GM19395 (cell line): ENCODE measurements around the gene PLN.

ENCODE experiments used
- ATAC-seq: cut with Tn5 transposase; IDR thresholded peaks from one replicate; pipeline ENCODE4 v1.9.1; 2021; ENCODE audit warnings: mild to moderate bottlenecking, moderate library complexity; ENCODE audit not compliant: unreplicated experiment

Gene PLN

DNA sequence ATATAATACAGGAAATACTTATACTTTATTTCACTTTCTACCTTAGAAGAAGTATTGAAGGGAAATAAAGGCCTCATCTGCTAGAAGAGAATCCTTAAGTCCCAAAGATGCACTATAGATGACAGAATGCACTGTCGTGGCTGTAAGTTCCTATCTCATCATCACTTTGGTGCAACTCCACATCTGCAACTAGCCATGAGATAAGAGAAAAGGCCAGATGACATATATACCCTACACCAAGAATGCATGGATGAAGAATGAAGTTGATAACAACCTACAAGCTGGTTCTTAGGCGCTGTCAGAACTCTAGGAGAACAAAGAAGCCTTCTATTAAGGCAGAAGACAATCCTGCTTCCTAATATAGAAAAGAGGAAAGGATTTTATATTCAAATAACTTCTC is 11.6 kb upstream of the PLN start:
- no peak for ATAC-seq

DNA sequence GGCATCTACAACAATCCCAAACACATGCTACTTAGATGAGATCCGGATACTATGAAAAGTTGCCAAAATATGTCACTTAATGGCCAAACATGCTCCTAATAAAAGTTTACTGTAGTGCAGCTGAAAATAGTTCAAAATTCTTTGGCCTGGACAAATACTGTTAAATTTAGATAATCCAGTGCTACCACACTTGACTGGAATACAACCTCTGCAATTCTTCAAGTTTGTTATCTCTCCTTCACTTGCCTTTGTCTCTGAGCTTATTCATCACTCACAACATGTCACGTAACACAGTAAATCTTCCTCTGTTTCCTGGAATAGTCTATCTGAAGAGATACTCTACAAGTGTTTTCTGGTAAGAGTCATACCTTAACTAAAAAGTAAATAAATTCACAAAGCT is 10.5 kb upstream of the PLN start:
- no peak for ATAC-seq

DNA sequence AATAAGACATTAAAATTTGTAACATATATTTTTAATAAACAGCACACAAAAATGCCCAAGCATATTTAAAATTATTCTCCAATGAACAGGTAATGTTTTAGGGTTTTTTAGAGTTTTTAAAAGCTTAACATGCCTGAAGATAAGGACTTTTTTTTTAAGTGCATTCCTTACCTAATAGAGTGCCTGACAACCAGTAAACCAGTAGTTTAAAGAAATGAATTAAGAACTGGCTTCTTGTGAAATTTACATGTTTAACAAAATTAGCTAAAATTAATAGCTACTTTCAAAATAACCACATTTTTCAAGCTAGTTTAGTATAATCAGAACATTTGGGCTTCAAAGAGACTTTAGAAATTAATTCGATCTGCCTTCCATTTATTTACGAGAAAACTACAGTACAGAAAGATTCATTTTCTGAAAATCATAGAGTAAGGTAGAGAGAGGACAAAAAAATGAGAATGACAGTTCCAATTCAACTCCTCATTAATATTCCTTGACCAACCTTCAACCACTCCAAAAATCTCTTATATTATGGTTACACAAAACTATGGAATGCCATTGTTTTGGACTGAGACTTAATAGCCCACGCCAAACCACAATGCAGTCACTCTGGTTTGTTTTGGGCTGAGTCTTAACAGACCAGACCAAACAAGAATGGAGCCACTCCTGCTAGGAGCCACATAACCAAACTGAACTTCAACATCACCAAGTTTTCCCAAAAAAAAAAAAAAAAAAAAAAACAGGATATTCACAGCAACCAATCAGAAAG is 5.7 kb upstream of the PLN start:
- no peak for ATAC-seq

DNA sequence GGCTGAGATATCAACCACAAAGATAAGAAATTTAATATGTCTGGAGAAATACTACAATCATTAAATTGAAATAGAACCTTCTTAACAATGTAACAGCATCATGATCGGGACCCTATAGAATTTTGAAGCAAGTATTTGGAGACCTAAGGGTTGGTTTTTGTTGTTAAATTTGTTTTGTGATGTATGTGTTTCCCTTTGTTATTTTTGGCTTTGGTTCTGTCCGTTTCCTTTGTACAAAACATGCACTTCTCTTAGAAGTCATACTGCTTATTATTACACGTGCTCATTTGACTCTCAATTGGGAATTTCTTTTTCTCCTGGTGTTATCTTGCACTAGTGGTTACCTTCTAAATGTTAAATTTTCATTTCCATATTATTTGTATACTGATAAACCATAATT is 4.0 kb upstream of the PLN start:
- ATAC-seq: no peak

DNA sequence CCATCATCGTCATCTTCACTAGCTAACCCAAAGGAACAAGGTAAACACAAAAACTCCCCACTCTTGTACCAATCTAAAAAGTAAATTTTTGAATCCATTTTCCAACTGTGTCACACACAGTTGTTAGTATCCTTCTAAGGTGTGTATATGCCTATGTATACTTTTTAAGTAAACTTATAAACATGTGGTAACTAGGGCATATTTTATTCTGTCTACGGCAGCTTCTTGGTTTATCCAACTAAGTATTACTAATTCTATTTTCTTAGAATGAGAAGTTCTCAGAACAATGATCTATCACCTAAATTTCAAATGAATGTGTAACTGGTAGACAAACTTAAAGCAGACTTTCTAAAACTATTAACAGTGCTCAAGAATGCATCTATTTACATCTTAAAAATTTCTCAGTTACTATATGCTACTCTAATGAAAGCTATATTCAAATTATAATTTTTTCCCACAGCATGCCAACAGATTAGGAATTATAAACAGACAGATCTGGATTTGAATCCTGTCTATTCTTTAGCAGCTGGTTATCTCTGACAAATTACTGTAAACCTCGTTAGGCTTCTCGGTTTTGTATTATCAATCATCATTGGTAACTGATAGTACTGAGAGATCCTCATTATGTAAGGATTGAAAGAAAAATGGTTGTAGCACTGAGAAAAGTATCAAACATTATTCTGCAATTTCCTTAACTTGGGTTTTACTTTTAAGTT is 1.8 kb upstream of the PLN start:
- ATAC-seq: no peak

DNA sequence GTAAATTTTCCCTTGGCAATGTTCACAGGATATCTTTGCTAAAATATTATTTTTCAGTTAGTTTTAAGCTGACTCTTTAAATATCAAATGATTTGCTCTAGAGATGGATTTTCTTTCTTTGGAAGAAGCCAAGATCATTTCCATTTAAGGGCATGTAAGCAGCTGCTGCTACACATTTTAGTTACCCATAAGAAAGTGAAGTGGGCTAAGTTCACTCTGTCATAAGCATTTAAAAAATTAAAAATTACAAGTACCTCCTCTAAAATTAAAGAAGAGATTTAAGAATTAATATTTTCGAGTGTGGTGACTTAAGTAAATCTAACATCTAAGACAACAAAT is 1.2 kb upstream of the PLN start:
- ATAC-seq: no peak

DNA sequence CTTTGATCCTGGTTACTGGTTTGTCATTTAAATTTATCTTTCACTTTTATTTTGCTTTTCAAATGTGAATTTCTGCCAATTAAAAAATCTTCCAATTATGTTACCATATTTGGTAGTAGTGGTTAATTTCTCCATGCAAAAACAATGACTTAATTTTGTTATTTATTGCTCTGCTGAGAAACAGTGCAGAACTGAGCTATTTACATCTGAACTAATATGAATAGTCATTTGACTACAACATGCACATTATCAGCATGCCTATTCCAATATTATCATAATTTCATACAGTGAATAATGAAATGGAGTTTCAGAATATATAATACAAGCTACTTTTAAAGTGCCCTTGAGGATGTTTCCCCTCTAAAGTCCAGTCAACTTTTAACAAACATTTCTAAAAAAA is 517 bp downstream of the PLN start:
- ATAC-seq: no peak

DNA sequence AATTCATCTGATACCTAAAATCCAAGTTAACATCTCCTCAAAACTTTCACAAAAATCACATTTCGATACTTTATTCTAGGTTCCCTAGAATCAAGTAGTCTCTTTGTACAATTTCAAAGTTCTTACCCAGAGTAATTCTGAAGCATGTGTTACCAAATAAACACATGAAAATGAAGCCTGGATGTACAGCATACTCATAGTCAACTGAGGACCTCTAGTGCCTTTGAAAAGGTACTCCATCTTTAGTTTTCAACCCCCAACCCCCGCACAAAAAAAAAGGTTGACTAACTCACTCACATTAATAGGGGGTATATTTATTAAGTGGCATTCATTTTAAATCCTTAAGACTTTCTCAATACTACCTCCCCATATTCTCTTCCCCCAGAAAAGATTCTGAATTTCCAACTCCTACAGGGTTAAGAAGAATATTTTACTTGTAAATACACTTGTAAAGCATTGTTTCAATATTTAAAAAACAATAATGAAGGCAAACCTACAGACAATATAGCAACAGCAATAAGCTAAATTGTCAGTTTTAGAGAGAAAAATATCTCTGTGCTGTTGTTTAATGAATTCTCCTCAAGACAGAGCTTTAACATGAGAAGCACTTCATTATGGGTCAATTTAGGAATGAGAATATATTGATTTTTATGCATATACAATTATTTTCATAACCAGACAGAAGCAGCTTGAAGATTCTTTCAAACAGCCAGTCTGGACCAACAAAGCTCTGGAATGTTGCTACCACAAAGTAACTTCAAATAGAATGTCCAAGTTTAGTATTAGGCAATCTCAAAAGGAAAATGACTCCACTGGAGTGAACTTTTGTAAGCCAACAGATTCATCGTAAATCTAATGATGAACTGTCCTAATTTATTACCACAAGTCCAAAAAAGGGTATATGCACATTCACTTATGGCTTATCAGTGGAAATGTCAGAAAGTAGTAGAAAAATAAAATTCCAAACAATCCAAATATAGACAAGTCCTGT is 3.3 kb downstream of the PLN start:
- peak; percentile 92 for ATAC-seq

DNA sequence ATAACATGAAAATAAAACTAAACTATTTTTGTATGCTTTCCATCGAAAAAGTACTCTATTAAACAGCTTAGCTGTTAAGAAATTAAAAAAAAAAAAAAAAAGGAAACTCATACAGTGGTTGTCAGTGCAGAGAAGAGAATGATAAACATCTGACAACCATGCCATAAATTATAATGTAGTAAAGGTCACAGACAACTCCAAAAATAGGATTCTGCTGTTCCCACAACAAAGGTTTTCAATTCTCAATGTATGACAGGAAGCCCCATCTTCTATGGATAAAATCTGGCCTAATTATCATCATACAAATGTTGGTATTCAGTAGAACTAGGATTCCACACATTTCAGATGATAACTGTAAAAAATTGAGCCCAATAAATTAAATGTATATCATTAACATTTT is 5.0 kb downstream of the PLN start:
- ATAC-seq: no peak

DNA sequence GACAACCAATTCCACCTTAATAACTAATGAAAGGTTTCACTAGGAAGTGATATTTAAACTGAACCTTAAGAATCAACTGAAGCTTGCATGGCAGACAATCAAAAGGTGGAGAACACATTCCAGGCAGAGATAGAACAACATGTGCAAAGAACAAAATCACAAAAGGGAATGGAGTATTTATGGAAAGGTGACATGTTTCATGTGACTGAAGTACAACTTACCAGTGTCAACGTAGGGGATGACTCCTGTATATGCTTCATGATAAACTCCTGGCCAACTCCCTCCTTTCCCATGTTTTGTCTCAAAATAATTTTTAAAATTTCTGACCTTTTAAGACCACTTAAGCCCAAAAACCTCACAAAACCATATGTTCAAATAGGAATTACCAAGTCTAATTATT is 6.6 kb downstream of the PLN start:
- ATAC-seq: no peak

DNA sequence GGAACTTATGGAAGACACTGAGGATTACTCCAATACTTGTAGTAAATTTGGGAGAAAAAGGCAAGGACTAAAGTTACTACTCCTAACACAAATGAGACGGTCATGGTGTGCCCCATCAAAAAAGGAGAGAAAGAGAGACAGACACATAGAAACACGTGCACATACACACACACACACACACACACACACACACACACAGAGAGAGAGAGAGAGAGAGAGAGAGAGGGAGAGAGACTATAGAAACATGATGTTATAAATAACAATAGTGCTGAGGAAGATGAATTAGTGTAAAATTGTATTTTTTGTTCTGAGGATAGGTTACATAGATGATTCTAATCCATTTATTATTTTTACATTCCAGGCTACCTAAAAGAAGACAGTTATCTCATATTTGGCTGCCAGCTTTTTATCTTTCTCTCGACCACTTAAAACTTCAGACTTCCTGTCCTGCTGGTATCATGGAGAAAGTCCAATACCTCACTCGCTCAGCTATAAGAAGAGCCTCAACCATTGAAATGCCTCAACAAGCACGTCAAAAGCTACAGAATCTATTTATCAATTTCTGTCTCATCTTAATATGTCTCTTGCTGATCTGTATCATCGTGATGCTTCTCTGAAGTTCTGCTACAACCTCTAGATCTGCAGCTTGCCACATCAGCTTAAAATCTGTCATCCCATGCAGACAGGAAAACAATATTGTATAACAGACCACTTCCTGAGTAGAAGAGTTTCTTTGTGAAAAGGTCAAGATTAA is 10.5 kb downstream of the PLN start:
- ATAC-seq: peak; percentile 74

DNA sequence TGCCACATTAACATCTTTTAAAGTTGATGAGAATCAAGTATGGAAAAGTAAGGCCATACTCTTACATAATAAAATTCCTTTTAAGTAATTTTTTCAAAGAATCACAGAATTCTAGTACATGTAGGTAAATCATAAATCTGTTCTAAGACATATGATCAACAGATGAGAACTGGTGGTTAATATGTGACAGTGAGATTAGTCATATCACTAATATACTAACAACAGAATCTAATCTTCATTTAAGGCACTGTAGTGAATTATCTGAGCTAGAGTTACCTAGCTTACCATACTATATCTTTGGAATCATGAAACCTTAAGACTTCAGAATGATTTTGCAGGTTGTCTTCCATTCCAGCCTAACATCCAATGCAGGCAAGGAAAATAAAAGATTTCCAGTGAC is 11.6 kb downstream of the PLN start:
- peak; percentile 62 for ATAC-seq

DNA sequence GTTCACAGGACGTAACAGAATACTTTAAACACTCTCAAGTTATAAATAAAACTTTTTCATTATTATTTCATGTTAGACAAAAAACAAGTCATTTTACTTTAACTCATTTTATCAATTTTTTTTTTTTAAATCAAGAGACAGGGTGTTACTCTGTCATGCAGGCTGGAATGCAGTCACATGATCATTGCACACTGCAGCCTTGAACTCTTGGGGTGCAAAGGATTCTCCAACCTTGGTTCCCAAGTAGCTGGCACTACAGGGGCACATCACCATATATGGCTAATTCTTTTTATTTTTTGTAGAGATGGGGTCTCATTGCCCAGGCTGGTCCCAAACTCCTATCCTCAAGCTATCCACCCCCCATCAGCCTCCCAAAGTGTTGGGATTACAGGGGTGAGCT is 14.2 kb downstream of the PLN start:
- no peak for ATAC-seq

DNA sequence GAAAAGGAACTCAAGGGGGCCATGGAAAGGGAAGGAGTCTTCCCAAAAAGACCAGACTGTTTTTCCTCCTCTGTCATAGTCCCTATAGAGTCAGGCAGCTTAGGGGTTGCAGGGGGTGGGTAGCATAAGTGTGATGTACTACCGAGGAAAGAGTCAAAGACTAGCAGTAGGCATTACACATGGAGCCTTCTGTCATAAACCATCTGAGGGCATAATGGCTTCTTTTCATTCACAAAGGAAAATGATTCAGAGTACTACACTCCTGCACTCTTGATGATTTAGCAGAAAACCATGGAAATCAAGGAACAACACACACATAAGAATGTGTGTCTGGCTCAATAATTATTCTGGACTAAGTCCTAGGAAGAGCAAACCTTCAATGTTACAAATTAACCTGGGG is 14.9 kb downstream of the PLN start:
- ATAC-seq: no peak

DNA sequence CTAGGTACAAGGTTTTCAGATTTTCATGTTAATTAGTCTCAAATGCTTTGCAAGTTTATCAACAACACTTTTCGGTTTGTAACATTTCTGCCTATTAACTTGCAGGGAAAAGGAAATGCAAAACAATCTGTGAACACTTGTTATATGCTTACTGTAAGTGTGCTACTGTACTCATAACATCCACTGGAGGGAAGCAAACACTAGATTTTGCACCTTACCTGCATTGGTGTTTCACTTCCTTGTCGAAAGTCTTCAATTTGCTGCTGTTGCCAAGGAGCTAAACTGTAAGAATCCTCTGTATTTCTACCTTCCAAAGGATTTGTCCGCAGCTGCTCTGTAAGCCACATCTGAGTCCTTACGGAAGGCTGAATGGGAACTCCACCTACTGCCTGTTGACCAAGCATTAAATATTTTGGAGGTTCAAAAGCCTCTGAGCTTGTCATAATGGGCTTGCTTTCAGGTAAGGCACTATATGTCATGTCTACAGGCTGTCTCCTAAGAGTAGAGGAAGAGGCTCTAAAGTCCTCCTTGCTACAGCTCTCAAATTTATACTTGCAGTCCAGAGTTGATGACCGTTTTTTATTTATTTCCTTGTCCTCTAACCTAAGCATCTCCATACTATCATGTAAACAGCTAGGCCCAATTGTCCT is 17.3 kb downstream of the PLN start:
- ATAC-seq: peak; percentile 100

DNA sequence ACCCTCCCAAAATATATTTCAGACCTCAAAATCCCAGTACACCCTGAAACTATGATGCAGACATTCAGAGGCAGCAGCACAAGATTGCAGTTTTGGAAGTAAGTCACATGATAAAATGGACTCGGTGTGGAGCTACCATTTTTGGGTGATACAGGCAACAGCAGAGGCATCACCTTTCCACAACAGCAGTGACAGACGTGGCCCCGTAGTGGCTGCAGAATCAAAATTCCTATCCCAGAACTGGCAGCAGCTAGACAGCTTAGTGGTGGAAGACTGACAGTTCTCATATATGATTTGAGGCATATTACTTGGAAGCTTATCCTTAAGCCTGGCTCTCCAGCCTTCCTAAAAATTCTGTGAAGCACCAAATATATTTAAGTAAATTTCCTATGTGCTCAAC is 19.9 kb downstream of the PLN start:
- no peak for ATAC-seq

DNA sequence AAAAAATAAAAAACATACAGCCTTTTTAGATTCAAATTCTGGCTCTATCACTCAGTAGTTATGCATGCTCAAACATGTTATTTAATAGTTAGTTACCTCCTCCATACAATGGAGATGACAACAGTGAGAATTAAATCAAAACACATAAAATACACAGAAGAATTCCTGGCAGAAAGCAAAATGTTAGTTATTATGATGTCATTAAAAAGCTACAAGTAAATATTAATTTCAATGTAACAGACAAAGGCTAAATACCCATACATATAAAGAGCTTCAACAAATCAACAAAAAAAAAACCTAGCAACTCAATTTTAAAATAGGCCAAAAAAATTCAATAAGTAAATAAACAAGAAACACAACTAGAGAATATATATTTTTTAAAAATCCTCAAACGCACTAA is 21.4 kb downstream of the PLN start:
- ATAC-seq: no peak

DNA sequence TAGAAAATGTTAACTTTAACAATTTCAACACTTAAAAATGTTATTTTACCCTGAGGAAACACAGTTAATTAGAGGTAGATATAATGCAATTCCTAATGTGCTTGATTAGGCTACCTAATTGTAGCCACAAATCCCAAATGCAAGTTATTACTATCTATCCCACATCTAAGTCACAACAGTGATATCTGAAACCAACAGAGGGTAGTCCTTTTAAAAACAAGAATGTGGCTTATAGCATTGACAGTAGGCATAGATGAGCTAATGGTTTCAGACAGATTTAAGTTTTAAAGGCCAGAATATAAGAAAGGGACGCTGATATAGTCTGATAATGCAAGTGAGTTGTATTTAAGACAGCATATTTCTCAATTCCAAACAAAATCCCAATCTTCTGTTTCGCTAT is 23.0 kb downstream of the PLN start:
- ATAC-seq: no peak

DNA sequence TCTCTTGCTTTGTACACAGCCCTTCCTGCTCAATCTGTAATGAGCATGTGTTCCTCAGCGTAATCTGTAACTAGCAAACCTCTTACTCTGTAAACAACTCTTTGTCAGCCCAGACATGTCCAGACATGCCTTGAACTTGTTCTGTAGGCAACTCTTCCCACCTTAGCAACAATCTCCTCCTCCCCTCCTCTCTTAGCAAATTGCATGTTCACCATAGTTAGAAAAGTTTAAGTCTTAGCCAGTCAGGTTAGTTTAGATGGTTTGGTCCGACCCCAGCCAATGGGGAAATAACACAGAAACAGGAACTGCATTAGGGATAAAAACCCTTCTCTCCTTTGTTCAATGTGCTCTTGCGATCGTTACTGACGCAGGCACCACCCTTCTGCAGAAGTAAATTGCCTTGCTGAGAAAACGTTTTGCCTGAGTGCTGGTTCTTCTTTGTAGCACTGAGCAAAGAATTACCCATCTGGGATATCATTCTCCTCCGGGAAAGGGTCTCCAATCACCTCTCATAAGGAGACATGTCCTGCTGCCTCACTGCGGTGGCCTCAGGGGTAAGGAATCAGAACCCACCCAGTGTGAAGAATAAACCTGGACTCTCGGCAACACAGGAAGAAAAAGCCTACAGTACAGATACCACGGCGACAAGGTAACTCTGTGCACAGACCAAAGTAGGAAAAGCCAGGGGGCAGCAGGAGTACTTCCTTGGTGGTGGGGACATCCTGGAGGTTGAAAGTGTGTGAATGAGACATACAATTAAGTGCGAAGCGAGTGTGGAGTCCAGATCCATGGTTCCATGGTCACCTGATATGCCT is 26.2 kb downstream of the PLN start:
- no peak for ATAC-seq

DNA sequence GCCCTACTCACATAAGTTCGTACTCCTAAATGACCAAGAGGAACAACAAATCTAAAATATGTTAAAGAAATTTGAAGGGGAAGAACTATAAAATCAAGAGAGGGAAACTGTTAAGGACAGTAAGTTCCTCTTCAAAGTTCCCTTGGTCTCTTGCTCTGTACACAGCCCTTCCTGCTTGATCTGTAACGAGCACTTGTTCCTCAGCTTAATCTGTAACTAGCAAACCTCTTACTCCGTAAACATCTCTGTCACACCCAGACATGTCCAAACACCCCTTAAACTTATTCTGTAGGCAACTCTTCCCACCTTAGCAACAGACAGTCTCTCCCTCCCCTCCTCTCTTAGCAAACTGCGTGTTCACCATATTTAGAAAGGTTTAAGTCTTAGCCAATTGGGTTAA is 29.9 kb downstream of the PLN start:
- no peak for ATAC-seq
